Measurements from ENCODE around the gene GOLPH3.
"Not testable (repeated sequence)": the region's sequence is repeated elsewhere in the genome, so short reads cannot be mapped to it uniquely, and the experiment has no call there.

GOLPH3 gene

GRCh38 chr5:32132757-32133156 lies 41.4 kb downstream of the GOLPH3 start:
- DNase-seq: no peak

- no peak for DNase-seq
Measured at GRCh38 chr5:32131604-32132003, 42.5 kb downstream of the GOLPH3 start.

- DNase-seq: no peak
Measured at GRCh38 chr5:32130865-32131264, 43.3 kb downstream of the GOLPH3 start.

- DNase-seq: no peak
Measured at GRCh38 chr5:32129074-32129598, 45.0 kb downstream of the GOLPH3 start.

DNA sequence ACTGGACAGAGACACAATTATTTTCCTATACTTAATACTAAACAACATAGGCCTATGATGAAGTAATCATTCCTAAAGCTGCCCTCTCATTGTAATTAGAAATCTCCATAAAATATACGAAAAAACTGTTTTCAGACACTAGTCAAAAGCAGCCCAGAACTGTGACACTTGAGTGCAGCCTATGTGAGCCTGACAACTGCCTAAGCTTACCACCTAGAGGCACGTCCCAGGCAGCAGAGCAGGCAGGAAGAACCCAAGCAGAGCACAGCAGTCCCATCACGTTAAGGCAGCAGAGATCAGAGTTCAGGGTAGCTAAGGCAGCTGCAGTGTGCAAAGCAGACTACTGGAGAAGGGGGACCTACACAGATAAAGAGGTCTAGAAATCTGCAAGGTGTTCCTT lies 46.4 kb downstream of the GOLPH3 start:
- no peak for DNase-seq

DNA sequence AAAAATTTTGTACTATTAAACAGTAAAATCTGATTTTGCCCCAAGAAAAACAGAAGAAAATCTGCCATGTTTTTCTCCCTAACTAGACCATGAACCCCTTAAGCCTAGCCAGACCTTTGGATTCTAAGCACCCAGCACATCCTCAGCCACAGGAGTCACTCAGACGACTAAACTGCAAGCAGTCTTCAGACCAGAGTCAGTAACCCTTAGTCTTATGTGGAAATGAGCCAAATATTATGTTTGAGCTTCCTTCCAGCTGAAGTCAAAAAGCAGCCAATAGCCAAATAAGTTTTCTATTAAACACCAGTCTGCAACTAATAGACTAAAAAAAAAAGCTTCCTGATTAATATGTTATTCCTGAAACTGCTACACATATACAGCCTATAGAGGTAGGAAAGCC lies 47.4 kb downstream of the GOLPH3 start:
- DNase-seq: no peak

DNA sequence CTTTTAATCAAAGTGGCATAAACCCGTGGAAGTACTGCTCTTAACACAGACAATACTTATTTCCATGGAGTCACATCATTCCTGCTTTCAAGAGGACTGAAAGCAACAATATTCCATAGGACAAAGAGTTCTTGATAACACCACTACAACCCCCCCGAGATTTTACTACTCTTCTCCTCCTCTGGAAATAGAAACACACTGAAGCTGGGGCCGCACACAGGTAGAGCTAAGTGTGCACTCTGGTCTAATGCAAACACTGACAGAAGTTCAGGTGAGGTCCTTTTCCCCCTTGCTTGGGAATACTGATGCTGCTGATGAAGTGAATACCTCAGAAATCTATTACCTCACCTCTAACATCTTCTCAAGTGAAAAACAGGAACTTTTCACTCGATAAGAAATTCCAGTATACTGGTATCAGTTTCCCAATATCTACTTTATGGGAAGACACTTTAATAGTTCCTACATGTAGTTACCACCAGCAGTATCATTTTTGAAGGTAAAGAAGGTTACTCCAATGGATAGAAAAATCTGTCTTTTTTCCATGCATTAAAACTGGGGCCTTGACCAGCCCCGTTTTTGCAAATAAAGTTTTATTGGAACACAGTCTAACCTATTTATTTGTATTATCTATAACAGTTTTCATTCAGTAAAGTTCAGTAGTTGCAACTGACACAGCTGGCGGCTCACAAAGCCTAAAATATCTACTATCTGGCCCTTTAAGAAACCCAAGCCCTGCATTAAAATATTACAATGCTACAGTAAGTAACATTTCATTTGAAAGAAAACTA lies 50.0 kb downstream of the GOLPH3 start:
- DNase-seq: no peak

DNA sequence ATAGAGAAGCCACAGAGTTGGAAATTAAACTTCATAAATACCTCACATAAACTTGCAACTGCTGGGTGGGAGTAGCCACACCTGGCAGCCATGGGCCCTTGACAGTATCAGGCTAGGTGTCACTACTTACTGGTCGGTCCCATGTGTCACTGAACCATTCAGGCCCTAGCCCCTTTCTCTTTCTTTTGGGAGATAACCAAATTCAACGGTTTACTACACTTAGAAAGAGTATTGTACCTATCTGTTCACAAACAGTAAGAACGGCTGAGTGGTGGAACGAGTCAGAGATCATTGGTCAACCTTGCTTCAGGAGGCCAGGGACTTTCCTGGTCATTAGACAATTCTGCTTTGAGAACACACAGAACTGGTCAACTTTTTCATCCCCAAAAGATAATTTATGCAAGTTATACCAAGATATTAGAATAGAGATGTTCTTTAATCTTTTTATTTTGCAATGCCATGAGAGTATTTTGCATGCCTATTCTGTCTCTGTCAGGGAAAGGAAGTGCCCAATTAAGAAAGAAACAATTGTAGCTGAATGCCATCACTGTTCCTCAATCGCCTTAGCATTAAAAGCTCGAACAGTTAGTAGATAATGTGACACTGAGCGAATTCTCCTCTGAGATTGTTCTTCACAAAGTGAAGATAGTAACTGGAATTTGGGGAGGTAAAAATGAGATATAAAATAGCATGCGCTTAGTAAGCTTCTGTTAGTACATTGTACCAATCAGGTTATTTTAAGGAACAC lies 50.9 kb downstream of the GOLPH3 start:
- no peak for DNase-seq

DNA sequence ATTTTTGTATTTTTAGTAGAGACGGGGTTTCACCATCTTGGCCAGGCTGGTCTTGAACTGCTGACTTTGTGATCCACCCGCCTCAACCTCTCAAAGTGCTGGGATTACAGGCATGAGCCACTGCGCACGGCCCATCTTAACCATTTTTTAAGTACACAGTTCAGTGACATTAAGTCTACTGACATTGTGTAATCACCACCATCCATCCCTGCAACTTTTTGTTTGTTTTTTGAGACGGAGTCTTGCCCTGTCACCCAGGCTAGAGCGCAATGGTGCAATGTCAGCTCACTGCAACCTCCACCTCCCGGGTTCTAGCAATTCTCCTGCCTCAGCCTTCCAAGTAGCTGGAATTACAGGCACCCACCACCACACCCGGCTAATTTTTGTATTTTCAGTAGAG lies 55.2 kb downstream of the GOLPH3 start:
- DNase-seq: not testable (repeated sequence)

- no peak for DNase-seq
Measured at GRCh38 chr5:32116574-32117313, 57.4 kb downstream of the GOLPH3 start.

DNA sequence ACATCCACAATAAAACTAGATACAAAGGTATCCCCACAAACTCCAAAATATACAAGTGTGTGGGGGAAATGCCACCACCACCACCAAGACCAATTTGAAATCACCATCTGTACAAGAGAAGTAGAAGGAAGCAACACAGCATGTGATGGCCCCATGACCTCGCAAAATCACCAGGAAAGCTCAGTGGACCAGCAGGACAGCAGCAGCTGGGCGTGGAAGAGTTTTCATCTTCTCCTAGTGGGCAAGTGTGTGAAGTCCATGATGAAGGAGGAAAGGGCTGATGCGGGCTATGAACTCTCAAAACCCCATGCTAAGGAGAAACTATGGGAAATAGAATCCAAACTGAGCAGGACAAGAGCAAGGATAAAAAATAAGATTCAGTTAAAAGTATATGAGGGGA lies 58.1 kb downstream of the GOLPH3 start:
- no peak for DNase-seq

GRCh38 chr5:32110111-32110696 lies 63.9 kb downstream of the GOLPH3 start:
- no peak for DNase-seq

DNA sequence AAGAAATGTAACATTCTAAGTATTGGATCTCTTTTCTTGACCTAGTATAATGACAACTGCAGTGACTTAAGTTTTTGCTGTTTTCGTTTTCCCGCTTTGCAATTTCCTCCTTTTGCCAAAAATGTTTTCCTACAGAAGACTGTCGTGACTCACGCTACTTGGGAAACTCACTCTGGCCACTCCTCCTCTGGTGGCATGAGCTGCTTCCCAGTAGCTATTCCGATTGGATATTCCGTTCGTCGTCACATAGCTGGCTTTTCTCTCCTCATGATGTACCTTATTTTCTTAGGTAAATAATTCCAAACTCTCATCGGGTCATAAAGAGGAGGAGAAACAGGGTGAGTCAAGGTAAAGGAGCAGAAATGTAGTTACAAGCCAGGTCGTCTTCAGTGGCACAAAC lies 64.9 kb downstream of the GOLPH3 start:
- no peak for DNase-seq

DNA sequence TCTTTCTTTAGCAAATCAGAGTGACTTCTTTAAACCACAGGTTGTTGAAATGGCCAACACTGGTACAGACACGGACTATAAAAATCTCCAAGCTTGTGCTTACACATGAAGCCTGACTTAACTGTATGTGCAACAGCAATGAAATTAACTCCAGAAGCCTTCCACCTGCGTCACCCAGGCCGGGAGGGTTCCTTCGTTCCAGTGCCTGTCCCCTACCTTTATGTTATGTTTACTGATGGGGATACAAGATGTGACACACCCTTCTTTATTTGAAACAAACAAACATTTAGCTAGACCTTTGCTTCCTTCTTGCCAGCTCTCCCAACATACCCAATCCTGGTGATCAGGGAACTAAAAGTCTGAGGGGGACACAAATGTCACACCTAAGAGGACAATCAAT lies 66.0 kb downstream of the GOLPH3 start:
- DNase-seq: no peak

- no peak for DNase-seq
Measured at GRCh38 chr5:32107291-32107690, 66.8 kb downstream of the GOLPH3 start.

DNA sequence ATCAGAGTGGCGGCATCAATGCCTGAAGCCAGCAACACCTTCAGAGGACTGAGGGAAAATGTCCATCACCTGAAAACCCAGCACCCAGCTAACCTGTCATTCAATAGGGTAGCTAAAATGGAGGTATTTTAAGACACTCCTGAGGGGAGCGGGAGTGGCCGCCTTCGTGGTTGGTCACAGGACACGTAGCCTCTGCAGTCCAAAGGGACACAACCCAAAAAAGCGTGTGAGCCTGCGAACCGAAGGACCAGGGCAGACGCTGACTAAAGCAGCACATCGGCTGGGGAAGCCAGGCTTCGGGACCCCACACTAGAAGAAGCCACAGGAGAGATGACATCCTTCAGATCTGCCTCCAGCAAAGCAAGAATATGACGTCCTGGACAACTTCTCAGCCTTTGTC lies 70.6 kb downstream of the GOLPH3 start:
- DNase-seq: no peak

GRCh38 chr5:32102254-32102986 lies 71.7 kb downstream of the GOLPH3 start:
- DNase-seq: no peak

DNA sequence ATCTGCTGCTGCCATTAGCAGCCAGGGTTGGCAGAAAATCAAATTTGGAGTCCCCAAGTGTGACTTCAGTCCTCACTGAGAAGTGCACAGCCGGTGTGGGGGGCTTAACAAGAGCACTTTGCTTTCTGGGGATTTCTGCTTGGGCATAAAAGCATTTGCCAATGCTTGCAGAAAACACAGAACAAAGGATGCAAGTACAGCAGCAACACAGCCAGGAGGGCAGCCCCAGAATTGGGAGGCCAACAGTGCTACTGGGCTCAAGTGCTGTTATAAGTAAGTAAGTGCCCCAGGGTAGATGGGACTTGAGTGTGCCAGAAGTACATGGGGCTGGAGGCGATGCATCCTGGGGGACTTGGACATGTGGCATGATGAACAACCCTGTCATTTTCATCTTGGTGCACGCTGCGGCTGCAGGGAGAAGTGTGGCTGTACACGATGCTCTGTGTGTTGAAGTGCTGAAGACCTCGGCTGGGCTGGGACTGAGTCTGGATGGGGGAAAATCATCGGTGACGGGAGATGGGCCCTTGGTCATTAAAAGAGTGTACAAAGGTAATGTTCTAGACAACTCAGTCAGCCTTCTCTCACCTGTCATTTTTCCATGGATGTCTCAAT lies 73.3 kb downstream of the GOLPH3 start:
- no peak for DNase-seq

DNA sequence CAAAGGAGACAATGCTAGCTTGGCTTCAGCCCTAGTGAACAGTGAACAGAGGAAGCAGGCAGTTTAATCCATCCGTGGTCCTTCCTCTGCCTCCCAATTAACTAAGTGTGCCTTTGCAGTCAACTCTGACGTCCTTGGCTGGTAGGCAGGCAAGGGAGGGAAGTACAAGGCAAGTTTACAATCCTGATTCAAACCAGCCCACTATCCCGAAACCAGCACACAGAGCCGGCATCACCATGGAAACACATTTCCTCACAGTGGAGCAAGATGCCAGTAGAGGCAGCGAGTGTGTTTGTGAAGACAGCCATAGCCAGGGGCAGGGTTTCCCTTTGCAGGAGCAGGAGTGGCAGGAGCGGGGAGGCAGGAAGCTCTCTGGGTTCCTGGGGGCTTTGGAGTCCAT lies 73.9 kb downstream of the GOLPH3 start:
- no peak for DNase-seq

DNA sequence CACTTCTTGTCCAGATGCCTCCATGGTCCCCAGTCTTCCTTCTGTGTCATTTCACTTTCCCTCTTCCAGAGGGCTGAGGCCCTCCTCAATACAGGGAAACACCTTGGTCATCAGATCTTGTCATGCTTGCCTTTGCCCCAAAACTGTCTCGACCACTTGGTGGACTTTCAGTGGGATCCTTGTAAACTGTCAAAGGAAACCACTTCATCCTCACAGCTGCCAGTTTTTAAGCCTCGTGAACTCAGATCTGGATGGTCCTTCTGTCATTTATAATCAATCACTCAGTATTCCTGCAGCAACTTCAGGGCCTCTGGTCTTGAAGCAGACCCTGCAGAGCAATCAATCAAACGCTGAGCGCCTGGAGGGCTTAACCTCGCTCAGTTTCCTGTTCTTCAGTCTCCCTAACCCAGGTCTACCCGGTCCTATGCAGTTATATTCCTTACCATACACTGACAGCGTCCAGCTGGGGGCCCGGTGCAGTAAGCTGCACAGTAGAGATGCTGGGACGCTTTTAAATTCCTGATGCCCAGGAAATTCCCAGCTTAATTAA lies 74.6 kb downstream of the GOLPH3 start:
- no peak for DNase-seq

DNA sequence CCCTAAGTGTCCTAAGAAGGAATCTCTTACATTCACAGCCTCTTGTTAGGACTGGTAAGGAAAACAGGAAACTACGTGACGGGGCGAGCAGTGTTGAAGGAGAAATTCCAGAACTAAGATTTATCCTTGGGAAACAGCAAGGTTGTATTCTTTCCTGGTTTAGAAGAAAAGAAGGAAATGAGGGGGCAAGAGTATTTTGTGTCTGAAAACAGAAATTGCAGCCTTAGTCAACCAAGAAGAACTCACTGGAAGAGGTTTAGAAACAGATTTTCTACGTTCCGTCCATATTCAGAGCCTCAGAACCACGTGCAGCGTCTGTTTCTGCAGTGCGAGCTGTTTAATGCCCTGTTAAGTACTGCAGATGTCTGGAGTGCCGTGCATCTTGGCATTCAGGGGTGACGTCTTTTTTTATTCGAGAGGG lies 75.2 kb downstream of the GOLPH3 start:
- DNase-seq: no peak

DNA sequence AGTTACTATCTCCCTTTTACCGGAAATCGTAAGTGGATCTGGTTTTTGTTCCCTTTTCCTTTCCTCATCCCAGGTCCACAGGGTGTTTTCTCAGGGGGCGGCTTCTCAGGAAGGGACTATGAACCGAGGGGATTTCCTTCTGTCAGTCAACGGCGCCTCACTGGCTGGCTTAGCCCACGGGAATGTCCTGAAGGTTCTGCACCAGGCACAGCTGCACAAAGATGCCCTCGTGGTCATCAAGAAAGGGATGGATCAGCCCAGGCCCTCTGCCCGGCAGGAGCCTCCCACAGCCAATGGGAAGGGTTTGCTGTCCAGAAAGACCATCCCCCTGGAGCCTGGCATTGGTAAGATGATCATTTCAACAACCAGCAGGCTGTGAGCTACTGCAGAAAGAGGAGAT lies 75.8 kb downstream of the GOLPH3 start:
- no peak for DNase-seq
